ENCODE measurements around the gene TMEM87B.

Gene TMEM87B

GRCh38 chr2:112055730-112056625, 909 bp downstream of the TMEM87B start:
- peak; percentile 93 for DNase-seq (ENCODE audit: low read depth)
- no peak for TF ChIP-seq CTCF (conservative IDR thresholded peaks at IDR 0.05; ENCODE audit: low read length)
- H3K4me3 ChIP-seq (ENCODE audit: low read length), result peak overlapping the region; percentile 88

GRCh38 chr2:112056626-112056987, 1.5 kb downstream of the TMEM87B start:
- no peak for DNase-seq (ENCODE audit: low read depth)
- TF ChIP-seq CTCF (conservative IDR thresholded peaks at IDR 0.05; ENCODE audit: low read length), result no peak
- H3K4me3 ChIP-seq (ENCODE audit: low read length), result peak overlapping the region; percentile 88

- no peak for DNase-seq (ENCODE audit: low read depth)
- no peak for TF ChIP-seq CTCF (conservative IDR thresholded peaks at IDR 0.05; ENCODE audit: low read length)
- no peak overlapping the region for H3K4me3 ChIP-seq (ENCODE audit: low read length)
These were observed 4.6 kb downstream of the TMEM87B start for GRCh38 chr2:112059671-112060070.

GRCh38 chr2:112061299-112061698, 6.2 kb downstream of the TMEM87B start:
- no peak for TF ChIP-seq CTCF (conservative IDR thresholded peaks at IDR 0.05; ENCODE audit: low read length)
- DNase-seq (ENCODE audit: low read depth), result no peak
- no peak overlapping the region for H3K4me3 ChIP-seq (ENCODE audit: low read length)

- TF ChIP-seq CTCF (conservative IDR thresholded peaks at IDR 0.05; ENCODE audit: low read length), result no peak
- H3K4me3 ChIP-seq (ENCODE audit: low read length), result no peak overlapping the region
These were observed 6.8 kb downstream of the TMEM87B start for GRCh38 chr2:112061840-112062239.

GRCh38 chr2:112062894-112063293, 7.8 kb downstream of the TMEM87B start:
- DNase-seq (ENCODE audit: low read depth), result no peak
- no peak overlapping the region for H3K4me3 ChIP-seq (ENCODE audit: low read length)
- no peak for TF ChIP-seq CTCF (conservative IDR thresholded peaks at IDR 0.05; ENCODE audit: low read length)

More at GRCh38 chr2:112061840-112062239, 6.8 kb downstream of the TMEM87B start:
- DNase-seq (ENCODE audit: low read depth), result no peak

- DNase-seq (ENCODE audit: low read depth), result peak; percentile 42
- no peak for TF ChIP-seq CTCF (conservative IDR thresholded peaks at IDR 0.05; ENCODE audit: low read length)
- H3K4me3 ChIP-seq (ENCODE audit: low read length), result no peak overlapping the region
These were observed 10.4 kb downstream of the TMEM87B start for GRCh38 chr2:112065486-112065885.
